DMS114 treated with DMSO at 0.1 percent for 48 hours (cell line): ENCODE data around the gene CD6.

Source experiments
- DNase-seq: peaks from one replicate; lab custom pipeline; 2025; ENCODE audit not compliant: unreplicated experiment; lab: John Stamatoyannopoulos, UW

CD6 gene, protein sequence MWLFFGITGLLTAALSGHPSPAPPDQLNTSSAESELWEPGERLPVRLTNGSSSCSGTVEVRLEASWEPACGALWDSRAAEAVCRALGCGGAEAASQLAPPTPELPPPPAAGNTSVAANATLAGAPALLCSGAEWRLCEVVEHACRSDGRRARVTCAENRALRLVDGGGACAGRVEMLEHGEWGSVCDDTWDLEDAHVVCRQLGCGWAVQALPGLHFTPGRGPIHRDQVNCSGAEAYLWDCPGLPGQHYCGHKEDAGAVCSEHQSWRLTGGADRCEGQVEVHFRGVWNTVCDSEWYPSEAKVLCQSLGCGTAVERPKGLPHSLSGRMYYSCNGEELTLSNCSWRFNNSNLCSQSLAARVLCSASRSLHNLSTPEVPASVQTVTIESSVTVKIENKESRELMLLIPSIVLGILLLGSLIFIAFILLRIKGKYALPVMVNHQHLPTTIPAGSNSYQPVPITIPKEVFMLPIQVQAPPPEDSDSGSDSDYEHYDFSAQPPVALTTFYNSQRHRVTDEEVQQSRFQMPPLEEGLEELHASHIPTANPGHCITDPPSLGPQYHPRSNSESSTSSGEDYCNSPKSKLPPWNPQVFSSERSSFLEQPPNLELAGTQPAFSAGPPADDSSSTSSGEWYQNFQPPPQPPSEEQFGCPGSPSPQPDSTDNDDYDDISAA

GRCh38 chr11:60971520-60971919, at the start of gene CD6:
Gene CD6 (plus strand): TSS chr11:60971680. CDS start chr11:60971866, 186 bp downstream.
- DNase-seq = no peak

GRCh38 chr11:60921777-60922335, 49.6 kb upstream of the CD6 start:
- DNase-seq = no peak

DNA sequence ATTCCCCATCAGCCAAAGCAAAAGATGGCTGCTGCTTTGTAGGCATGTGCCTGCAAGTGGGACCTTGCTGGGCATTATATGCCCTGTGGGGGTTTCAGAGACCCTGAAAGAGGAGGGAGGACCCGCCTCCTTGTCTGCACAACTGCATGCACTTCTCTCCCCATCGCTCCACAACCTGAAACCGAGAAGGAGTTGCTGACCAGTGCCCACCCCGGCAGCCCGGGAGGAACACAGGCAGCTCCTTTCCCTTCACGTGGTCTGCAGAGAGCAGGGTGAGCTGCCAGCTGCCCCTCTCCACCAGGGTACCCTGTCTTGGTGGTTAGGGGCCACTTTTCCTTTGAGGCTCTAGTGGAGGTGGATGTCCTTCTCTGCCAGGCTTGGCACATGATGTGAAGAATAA, 48.6 kb upstream of the CD6 start:
- DNase-seq = no peak

- no peak for DNase-seq
These were observed 48.2 kb upstream of the CD6 start for GRCh38 chr11:60923326-60923725.

DNA sequence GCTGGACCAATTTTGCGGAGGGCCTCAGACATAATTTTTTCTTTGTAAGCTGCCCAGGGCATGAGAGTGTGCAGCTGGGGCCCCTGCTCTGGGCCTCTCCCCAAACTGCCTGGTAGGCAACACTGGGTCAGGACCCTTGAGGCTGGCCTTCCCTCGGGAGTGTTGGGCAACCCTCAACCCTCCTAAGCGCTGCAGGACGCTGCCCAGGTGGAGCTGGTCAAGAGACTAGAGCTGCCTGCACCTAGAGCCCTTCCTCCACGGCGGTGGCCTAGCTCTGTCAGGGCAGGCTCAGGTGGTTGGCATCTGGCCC, 47.7 kb upstream of the CD6 start:
- DNase-seq = no peak

GRCh38 chr11:60924110-60924905, 47.2 kb upstream of the CD6 start, which contains the start of gene TMEM132A:
Gene TMEM132A (plus strand): TSS chr11:60924460. CDS start chr11:60924634, 174 bp downstream.
- peak; percentile 63 for DNase-seq

GRCh38 chr11:60924906-60925853, 46.3 kb upstream of the CD6 start:
- no peak for DNase-seq

DNA sequence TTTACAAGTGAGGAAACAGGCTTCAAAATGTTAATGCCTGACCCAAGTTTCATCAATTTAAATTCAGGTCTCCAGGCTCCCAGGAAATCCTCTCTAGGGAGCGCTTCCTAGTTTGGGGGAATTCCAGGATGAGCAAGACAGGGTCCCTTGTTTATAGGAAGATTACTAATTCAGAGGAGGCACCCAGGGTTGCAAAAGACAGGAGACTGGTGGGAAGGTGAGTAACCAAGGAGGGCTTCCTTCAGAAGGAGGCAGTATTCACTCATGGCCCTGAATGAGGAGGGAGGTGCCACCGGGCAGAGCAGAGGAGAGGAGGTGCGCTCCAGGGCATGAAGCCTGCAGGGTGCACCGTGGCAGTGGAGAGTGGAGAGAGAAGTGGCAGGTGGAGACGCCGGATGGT, 45.6 kb upstream of the CD6 start:
- no peak for DNase-seq

- DNase-seq = no peak
These were observed 45.0 kb upstream of the CD6 start for GRCh38 chr11:60926500-60926899.

DNA sequence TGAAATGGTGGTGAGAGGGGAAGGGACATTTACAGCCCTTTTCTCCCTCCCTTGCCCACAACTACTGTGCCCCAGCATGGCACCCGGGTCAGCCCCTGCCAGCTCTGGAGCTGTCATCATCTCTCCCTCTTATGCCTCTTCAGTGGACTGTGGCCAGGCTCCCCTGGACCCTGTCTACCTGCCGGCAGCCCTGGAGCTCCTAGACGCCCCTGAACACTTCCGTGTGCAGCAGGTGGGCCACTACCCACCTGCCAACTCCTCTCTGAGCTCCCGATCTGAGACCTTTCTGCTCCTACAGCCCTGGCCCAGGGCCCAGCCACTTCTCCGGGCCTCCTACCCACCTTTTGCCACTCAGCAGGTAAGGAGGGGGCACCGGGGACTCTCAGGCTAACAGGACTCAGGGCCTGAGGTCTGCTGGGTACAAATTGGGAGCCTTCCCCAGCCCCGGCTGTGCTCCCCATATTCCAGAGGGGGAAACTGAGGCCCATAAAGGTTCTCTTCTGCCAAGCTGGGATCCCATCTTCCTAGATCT, 44.4 kb upstream of the CD6 start:
- DNase-seq = no peak

DNA sequence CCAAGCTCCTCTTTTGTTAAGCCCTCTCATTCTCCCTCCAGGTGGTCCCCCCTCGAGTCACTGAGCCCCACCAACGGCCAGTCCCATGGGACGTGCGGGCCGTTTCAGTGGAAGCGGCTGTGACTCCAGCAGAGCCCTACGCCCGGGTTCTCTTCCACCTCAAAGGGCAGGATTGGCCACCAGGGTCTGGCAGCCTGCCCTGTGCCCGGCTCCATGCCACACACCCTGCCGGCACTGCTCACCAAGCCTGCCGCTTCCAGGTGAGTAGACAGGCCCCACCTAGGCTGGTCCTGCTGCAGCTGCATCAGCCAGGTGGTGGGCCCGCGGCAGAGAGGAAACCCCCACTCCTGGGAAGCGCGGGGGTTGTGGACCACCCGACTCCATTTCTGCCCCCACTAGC, 43.9 kb upstream of the CD6 start:
- DNase-seq = no peak

DNA sequence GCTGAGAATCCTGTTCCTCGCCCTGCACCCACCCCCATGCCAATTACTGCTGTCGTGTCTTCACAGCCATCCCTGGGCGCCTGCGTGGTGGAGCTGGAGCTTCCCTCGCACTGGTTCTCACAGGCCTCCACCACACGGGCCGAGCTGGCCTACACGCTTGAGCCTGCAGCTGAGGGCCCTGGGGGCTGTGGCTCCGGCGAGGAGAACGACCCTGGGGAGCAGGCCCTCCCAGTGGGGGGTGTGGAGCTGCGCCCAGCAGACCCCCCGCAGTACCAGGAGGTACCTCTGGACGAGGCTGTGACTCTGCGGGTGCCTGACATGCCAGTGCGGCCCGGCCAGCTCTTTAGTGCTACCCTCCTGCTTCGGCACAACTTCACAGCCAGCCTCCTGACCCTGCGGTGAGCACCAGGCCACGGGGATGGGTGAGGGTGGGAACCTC, 42.9 kb upstream of the CD6 start:
- no peak for DNase-seq

GRCh38 chr11:60929764-60930163, 41.7 kb upstream of the CD6 start:
- DNase-seq = no peak

DNA sequence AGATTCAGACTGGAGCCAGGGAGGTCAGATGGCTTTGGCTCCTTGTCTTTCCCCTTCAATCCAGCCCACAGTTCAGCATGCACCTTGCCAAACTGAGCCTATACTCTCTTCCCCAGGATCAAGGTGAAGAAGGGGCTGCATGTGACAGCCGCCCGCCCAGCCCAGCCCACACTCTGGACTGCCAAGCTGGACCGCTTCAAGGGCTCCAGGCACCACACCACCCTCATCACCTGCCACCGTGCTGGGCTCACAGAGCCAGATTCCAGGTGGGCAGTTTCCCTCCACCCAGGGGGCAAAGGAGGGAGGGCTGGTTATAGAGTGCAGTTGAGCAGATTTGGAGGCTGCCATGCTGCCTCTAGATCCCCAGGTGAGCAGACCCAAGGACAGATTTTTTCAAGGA, 41.1 kb upstream of the CD6 start:
- no peak for DNase-seq

GRCh38 chr11:60931917-60932316, 39.6 kb upstream of the CD6 start:
- DNase-seq = no peak

DNA sequence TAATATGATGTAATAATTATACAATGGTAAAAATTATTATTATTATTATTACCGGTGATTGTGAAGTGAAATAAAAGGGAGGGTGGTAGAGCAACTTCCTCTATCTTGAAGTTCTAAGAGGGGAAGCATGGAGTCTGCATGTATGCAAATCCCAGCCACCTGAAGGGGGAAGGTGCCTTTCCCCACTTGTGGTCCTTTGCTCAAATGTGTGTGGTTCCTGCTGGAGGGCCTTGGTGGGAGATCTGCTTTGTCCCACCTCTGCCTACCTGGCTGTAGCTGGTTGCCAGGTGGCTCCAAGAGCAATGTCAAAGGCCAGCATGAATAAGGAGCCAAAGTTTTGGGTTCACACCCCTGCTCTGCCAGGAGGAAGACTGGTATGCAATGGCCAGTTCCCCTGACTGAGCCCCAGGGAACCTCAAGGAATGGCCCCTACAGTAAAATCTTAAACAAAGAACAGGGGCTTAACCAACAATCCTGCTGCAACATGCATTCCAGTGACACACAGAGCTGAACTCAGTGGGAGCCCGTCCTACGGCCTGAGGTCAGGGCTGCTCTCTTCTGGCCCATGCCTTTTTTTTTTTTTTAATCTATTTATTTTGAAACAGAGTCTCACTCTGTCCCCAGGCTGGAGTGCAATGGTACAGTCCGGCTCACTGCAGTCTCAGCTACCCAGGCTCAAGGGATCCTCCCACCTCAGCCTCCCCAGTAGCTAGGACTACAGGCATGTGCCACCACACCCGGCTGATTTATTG, 38.7 kb upstream of the CD6 start:
- no peak for DNase-seq

GRCh38 chr11:60933416-60934123, 37.9 kb upstream of the CD6 start:
- no peak for DNase-seq

GRCh38 chr11:60934124-60934789, 37.2 kb upstream of the CD6 start:
- DNase-seq = no peak
